COLO829 (cell line): ENCODE measurements around the gene SGMS2.

ENCODE experiments used
- DNase-seq: peaks from one replicate; pipeline ENCODE4 v3.0.0; 2012; ENCODE audit warnings: low spot score

SGMS2 gene

DNA sequence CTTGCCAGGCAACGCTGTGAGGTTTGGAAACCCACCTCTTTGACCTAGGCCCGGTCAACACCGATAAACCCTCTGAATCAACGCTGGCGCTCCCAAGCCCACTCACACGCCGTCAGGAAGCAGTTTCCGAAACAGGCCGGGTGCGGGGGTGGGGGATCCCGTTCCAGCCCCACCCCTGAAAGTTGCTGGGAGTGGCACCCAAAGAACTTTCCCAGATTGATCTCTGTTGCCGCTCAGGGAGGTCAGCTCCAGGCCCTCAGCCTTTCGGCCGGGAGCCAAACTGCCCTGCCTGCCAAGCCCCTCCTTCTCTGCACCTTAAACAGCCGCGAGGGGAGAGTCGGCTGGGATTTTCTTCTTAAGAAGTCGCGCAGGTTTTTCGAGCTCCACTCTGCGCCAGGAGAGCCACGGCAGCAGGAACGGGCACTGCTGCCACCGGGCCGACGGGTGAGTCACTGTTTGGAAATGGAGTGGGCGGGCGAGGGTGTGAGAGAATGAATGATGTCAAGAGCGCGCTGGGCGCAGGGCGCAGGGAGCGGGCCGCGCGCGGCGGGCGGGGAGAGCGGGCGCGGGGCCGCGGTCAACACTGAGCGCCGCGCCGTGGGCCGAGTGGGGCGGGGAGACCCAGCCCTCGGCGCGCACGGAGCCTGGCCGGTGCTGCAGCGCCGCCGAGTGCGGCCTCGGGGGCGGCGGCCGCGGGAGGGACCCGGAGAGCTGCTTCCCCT lies at the start of gene SGMS2:
SGMS2 (plus strand) TSS at position 583 of the 722 bp plus-strand sequence. CDS start 70,622 bp downstream, outside the sequence.
- DNase-seq = peak; percentile 91

DNA sequence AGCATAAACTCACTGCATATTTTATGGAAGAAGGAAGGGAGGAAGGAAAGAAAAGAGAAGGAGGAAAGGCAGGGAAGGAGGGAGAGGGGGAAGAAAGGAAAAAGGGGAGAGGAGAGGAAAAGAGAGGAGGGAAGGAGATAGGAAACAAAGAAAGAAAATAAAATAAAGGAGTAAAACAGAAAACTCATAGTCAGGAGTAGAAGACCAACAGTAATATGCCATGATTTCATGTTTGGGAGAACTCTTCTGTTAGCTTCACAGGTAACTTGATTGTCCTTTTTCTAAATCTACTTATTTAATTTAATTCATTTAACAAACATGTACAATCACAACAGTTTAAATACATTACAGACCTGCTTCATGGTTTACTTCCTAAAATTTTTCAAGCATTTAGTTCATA lies 46.8 kb upstream of the SGMS2 start:
- no peak for DNase-seq

DNA sequence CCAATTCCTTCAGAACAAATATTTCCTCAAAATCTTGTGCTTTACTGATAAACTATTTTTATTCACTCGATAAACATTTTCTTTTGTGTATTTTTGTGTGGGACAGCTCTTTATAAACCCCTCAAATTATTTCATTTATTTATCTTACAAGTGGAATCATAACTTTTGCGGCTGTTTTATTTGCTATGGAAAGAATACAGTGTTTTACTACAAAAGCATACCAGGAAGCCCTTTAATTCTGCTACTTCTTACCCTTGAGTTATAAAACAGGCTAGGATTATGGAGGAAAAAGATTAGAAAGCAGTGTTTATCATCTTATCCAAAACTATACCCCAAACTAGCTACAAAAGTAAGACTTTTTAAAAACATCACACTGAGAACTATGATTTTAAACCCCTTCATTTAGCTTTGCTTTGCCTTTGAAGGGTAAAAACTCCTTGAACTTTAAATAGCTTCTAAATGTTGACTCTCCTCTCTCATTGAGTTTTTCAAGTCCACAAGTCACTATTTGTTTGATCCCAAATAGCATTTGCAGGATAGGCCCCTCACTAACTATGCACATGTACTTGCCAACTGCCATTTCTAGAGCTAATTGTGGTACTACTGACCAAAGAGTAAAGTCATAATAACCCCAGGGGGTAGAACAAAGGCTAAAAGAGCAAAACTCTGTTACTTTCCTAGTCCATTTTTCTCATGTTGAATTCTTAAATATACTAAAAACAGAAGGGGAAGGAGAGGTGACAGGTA lies 45.8 kb upstream of the SGMS2 start:
- no peak for DNase-seq

DNA sequence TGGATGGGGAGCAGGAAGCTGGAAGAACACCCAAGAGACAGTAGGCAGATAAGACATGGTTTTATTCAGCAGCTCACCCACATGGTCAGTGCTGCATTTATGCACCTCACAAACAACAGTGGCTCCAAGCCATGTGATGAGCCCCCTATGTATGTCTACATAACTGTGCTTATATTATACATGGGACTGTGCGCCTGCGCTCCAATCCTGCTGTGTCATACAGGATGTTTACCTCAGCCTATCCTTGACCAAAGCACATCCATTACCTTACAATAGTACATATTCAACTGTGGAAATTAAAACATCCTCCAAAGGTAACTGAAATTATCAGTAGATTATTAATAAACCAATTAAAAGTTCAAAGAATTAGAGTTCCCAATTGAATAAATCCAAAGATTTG lies 44.1 kb upstream of the SGMS2 start:
- no peak for DNase-seq

DNA sequence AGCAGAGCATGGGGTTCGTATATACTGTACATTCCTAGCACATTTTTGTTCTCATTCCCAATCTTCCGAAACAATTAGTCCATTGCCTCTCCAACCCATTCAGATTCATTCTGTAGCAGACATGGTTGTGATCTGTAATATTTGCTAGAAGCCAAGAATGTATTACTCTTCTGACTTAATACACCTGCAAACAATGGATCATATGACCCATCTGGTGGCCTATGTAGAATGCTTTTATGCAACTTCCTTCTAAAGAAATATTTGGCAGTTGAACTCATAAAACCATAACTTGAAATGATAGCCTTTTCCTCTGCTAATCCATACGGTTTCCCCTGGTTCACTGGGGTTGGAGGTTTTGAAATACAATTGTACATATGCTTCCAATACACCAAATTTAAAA lies 32.8 kb upstream of the SGMS2 start:
- no peak for DNase-seq

DNA sequence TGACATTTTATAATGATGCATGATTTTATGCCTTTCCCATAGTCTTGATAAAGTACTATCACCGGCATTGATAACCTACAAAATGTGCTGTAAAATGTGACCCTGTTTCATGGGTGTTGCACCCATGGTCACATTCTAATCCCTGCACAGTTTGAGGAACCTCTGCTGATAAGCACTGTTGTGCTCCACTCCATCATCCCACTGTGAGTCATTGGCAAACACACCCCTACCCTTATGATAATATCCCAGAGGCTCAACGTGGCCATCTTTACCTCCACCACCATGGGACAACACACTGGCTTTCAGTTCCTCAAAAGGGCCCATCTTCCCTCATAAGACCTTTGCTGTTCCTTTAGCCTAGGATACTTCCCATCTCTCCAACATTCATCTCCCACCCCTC lies 32.0 kb upstream of the SGMS2 start:
- no peak for DNase-seq

DNA sequence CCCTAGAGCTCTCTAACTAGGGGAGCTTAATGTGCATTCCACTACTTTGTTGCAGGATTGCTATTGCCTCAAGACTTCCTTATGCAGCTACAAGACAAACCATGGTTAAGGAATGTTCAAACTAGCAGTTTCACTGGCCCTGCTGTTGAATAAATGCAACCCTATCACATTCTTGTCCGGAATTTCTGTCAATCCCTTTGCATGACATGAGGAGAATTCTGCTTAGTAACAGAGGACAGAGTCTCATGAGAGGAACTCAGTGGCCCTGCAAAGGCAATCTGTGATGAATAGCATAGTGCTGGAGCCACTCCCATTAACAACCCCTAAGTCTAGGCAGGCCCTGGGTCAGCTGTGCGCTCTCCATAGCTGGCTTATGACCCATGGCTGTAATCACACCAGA lies 30.7 kb upstream of the SGMS2 start:
- DNase-seq = no peak

DNA sequence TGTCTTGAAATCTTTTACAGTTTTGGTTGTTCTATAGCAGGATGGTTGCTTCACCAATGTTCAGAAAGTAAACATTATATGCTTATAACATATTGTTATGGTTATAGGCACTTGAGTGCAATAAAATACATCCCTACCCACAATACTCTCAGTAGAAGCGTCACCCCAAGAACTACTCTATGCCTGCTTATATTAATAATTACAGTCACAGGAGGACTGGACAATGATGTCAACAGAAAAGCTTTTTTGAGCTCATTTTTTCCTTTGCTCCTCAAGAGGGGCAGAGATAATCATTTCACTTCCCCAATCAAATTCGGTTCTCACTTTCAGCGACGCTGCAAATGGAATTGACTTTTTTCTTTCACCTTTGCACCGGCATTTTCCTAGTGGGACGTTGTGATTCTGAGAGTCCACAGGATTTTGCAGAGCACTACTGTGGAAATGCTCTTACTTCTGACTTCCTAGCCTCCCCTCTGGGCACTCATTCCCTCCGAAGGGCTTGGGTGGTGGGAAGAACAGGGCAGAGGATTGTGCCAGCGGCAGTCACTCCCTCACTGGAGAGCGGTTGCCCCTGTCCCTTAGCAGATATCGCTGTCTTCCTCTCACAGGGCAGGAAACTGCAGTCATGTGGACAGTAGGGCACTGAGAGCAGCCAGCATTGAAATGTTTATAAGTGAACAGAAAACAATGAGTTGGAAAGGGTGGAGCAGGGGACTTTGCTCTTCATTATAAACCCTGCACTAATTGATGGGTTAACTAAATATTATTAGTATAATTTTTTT lies 24.9 kb upstream of the SGMS2 start:
- no peak for DNase-seq

DNA sequence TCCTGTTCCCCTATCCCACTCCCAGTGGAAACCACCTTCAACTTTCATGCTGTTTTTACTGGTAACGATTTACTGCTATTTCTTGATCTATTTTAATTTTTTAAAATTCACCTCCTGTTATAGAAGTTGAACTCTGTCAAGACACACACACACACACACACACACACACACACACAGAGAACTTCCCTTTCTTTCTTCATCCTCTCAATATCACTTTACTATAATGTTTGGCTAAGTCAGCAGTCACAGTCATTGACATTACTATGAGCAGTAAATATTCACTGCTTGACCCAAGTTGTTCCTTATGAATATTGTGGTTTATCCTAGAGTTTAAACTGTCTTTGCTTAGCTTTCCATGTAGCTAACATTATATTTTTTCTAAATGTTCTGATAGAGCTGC lies 24.0 kb upstream of the SGMS2 start:
- no peak for DNase-seq

DNA sequence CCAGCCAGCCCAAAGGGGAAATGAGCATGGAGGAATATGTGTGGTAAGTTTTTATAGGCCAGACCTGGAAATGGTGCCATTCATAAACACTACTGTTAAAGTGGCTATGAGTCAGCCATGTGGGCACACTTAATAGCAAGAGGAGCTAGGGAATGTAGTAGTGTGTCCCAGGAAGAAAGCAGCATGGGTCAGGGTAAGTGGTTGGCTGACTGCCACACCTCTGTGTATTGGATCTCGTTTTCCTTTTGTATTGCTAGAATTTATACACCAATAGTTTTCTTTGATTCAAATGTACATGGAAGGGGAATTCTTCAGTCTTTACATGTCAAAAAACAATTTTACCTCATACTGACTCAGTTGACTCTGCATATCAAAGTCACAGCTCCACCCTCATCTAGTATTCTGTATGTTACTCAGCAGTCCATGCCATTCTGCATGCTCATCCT lies 22.9 kb upstream of the SGMS2 start:
- peak; percentile 85 for DNase-seq

DNA sequence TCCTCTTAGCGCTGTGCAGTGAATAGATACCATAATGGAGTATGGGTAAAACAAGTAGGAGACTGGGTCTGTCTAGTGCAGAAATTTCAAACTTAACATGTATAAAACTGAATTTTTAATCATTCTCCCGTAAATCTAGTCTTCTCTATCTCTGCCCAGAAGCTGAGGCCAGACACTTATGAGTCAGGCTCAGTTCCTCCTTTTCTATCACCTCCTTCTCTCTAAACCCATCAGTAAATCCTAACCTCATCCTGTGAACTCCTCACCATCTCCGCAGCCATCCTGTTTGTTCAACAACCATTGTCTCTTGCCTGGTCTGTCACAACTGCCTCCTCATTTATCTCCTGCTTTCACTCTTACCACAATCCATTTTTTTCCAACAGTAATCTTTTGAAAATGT lies 19.8 kb upstream of the SGMS2 start:
- DNase-seq = no peak

DNA sequence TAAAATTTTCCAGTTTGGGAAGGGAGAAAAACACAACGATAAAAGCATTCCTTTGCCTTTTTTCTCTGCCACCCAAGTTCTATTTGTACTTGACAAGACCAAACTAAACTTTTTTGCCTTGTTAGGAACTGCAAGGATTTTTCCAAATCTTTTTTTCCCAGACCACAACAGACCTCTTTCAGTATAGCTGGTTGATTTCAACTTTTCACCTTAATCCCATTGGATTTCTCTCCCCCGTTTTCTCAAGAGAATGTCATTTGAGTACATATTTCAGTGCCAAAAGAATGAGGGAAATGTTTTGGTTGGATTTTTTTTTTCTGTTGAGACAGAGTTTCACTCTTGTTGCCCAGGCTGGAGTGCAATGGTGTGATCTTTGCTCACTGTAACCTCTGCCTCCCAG lies 18.5 kb upstream of the SGMS2 start:
- no peak for DNase-seq

DNA sequence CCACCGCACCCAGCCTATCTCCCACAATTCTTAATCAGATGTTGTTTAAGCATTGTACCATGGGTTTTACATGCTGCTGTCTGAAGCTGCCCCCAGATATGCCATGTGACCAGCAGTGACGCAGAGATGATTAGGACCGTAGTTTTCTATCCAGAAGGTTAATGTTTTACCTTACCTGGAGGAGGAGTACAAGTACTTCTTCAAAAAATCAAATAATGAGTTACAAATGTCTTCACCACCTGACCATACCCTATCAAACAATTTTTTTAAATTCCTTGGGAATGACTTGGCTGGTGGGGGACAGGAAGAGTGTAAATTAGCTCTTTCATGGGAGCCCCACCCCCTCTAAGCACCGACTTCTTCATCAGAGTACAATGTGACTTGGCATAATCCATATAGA lies 16.2 kb upstream of the SGMS2 start:
- no peak for DNase-seq

DNA sequence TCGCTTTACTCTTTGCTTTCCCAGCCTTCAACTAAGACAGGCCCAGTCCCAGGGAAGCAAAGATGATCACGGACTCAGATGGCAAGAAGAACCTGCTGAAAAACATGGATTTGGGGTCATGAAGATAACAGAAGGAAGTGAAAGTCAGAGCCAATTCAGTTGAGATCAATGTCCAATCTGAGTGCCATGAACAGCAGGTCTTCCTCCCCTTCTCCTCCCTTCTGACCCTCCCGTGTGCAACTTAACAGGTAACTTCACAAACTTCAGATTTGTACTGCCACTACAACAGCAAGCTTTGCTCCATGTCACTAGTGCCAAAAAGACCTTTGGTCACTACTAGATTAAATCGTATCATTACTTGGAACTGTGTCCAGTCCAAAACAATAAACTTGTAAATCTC lies 15.5 kb upstream of the SGMS2 start:
- DNase-seq = no peak

DNA sequence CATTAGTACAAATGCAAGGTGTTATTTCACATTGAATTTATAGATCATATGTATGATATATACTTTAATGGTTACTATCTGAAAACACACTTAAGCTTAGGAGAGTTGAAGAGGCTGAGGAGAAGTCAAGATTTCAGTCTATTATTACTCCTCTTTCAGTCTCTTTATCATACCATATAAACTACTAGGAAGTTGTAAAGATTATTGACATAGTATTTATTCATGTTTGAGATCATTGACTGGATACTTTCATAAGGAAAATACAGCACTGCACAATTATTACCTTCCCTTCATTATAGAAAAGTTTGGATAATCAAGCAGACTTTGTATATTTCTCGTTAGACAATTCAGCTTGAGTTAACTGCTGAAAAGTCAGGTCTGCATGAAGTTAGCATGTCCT lies 10.0 kb upstream of the SGMS2 start:
- no peak for DNase-seq

DNA sequence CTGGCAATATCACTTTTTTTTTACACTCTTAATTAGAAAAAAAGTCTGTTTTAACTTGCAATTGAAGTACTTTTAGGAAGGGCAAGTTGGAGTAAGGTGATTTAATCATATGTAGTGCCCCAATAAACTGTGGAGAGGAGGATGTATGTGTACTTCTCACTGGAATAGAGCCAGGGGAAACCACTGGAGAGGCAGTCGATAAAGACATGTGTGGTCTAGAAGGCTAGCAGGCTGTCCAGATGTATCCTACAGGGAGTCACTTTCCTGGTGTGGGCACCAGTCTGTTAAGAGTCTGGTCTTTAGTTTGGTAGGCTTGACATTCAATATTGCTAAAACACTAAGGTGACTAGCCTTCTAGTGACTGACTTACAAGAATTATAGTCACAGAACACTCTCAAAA lies 9.6 kb upstream of the SGMS2 start:
- no peak for DNase-seq

DNA sequence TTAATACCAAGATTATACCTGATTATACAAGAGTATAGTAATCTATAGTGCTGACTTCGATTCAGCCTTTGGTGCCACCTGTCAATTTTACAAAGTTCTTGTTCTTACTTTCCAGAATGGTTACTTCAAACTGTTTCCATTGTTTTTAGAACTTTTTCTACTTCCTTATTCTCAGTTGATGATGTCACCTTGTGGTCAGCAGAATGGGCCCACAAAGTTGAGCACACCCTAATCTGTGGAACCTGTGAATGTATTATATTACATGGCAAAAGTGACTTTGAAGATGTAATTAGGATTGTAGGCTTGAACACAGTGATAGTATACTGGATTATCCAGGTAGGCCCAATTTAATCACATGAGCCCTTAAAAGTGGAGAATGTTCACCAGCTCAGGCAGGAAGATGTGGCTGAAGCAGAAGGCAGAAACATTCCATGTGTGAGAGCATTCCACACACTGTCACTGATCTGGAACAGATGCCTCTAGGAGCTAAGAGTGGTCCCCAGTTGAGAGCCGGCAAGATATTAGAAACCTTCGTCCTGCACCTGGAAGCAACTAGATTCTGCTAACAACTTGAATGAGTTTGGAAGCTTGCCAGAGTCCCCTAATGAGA lies 6.3 kb upstream of the SGMS2 start:
- no peak for DNase-seq

DNA sequence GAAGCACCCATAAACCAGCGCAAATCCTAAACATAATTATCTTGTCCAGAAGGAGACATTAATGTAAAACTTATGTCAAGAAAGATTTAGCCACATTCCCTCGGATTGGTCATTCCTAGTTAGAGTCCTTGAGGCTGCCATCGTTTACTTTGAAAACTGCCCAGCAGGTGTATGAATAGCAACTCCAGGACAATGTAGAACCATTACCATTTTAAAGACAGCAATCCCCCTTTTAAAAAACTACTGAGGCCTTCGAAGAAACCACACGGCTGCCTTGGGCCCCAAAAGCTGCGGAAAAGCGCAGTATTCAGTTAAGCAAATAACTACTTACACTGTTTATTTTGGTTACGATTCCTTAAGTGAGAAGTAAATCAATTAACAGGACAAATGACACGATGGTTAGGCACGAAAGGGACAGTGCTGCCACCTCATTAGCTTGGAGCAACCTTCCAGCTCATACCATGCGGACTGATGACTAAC lies 822 bp upstream of the SGMS2 start:
- no peak for DNase-seq

DNA sequence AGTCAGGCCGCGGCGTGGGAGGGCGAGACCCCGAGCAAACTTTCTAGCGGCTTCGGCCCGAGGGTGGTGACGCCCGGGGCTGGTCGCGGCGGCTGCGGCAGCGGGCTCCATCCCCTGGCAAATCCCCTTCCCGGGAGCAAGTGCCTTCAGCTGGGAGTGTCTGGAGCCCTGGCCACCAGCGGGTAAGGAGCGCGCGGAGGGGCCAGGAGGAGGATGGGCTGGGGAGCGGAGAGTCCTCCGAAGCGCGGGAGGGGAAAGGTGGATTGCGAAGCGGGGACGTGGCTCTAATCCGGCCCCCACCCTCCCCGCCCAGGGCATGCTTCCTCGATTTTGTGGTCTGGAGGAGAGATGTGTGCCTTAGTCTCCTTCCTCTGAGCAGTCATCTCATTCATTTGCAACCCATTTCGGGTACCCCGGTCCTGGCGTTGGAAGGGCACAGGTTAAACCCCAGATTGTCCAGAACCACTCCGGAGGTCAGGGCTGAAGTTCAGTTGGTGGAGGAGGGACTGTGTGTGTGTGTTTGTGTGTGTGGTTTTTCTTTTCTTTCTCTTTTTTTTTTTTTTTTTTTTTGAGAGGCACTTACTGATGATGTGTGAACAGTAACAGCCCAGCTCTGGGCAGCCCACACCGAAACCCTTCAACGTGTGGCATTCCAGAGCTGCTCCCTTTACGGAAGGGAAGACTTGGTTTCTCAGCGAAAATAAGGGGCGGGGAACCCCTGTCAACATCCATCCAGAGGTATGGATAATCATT lies 516 bp downstream of the SGMS2 start:
- peak; percentile 48 for DNase-seq

DNA sequence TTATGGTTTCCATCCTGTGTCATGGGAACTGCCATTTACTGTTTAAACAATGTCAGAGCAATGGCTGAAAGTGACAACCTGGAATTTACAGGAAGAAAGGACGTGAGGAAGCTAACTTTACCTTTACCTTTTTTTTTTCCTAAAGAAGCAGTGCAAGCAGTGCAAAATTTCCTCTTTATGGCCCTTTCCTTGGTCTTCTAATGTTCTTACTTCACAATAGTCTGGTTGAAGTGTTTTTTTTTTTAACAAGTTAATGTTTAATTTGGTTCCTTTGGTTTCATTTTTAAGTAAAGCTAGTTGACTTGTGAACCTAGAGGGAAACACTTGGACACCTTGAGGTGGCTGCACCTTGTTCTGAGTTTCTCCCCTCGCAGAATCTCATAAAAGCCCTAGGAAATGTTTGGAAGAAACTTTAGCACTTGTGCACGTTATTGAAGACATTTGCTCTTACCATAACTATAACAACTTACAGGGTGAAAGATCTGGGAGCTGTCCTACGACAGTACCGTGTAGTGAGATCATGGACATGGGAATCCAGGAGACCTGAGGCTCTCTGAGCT lies 1.8 kb downstream of the SGMS2 start:
- DNase-seq = no peak
